HepG2 (cell line): ENCODE measurements around the gene SMARCE1. TPM values are rescaled to one million over a fixed set of nuclear protein-coding genes. Genes with fewer than 3 reads are reported as not detected.

Experiments
- CCDC6 ChIP-seq: sonication (generic); formaldehyde crosslinking; IDR thresholded peaks from 2 replicates; pipeline ENCODE4 v1.8.1; 2022; ENCODE audit warnings: mild to moderate bottlenecking, missing genetic modification reagents, moderate library complexity
- ETV6 ChIP-seq: sonication (generic); formaldehyde crosslinking; conservative IDR thresholded peaks from 2 replicates; pipeline ENCODE4 v1.4.0; 2020; ENCODE audit warnings: missing genetic modification reagents
- MEF2D ChIP-seq: sonication (generic); formaldehyde crosslinking; IDR thresholded peaks from 2 replicates; pipeline ENCODE4 v1.5.1; 2020; ENCODE audit warnings: mild to moderate bottlenecking, missing genetic modification reagents
- REL ChIP-seq: sonication (generic); formaldehyde crosslinking; conservative IDR thresholded peaks from 2 replicates; pipeline ENCODE4 v1.8.0; 2022; ENCODE audit warnings: mild to moderate bottlenecking, missing genetic modification reagents, moderate library complexity
- RNF2 ChIP-seq: fragments of 450-650 bp; conservative IDR thresholded peaks from 2 replicates; pipeline ENCODE4 v1.6.1; 2016; ENCODE audit warnings: low read depth
- TCF7L2 ChIP-seq: IDR thresholded peaks from 2 replicates; pipeline ENCODE4 v1.6.1; 2011; ENCODE audit warnings: mild to moderate bottlenecking, low read depth, low read length, moderate library complexity
- ZBED4 ChIP-seq: sonication (generic); formaldehyde crosslinking; IDR thresholded peaks from 2 replicates; pipeline ENCODE4 v1.4.0; 2020; ENCODE audit warnings: missing genetic modification reagents, borderline replicate concordance
- polyA plus RNA-seq, 8 experiments: library from polyadenylated mRNA; depleted of rRNA in 3 of 8; stranded (reverse) in 7 of 8; unstranded in 1 of 8; fragments of >200 nt; fragmentation: Illumina TruSeq in 4 of 8; extraction: Trizol in 4 of 8; gene quantifications; 2 replicates each; pipeline versions ENCODE4 v1.2.1 to v1.2.3, GENCODE V29; 2011 to 2016; ENCODE audit warnings: low read depth in 4 of 8, missing spikeins in 1 of 8, mixed read lengths in 1 of 8; ENCODE audit not compliant: insufficient read depth in 1 of 8
- total RNA-seq, 5 experiments: library from RNA; depleted of rRNA; stranded (reverse); fragments of >200 nt; fragmentation: Illumina TruSeq; extraction: Trizol; gene quantifications; 2 replicates each; pipeline ENCODE4 v1.2.3, GENCODE V29; 2016; ENCODE audit warnings: low read depth in 1 of 5
- TF ChIP-seq, protein P1 (sequence below): sonication (generic); formaldehyde crosslinking; IDR thresholded peaks from 2 replicates; pipeline ENCODE4 v1.8.1; 2023; ENCODE audit warnings: missing genetic modification reagents, inconsistent platforms, borderline replicate concordance
- TF ChIP-seq, protein P2 (sequence below): sonication (generic); formaldehyde crosslinking; IDR thresholded peaks from 2 replicates; pipeline ENCODE4 v1.4.0; 2020; ENCODE audit warnings: mild to moderate bottlenecking, missing genetic modification reagents
- TF ChIP-seq, protein P3 (sequence below): sonication (generic); formaldehyde crosslinking; conservative IDR thresholded peaks from 2 replicates; pipeline ENCODE4 v1.4.0; 2020; ENCODE audit warnings: mild to moderate bottlenecking, missing genetic modification reagents, moderate library complexity

SMARCE1 gene
- total and polyA plus RNA-seq, 2 of the 13 experiments (the other 11 are each of a cell fraction or from before 2014, with no cell fraction given): 43.5 to 127 TPM

GRCh38 chr17:40618754-40619625, 28.6 kb downstream of the SMARCE1 start (continued):
- TF ChIP-seq ZBED4 (CRISPR knock-in tag): peak; percentile 80; the same call in 1 of the 2 replicates
- no peak for TF ChIP-seq RNF2
- peak; percentile 26; the same call in 1 of the 2 replicates for TF ChIP-seq MEF2D (CRISPR knock-in tag)
- TF ChIP-seq, protein P1, sequence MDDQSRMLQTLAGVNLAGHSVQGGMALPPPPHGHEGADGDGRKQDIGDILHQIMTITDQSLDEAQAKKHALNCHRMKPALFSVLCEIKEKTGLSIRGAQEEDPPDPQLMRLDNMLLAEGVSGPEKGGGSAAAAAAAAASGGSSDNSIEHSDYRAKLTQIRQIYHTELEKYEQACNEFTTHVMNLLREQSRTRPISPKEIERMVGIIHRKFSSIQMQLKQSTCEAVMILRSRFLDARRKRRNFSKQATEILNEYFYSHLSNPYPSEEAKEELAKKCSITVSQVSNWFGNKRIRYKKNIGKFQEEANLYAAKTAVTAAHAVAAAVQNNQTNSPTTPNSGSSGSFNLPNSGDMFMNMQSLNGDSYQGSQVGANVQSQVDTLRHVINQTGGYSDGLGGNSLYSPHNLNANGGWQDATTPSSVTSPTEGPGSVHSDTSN (CRISPR knock-in tag): no peak
- TF ChIP-seq, protein P2, sequence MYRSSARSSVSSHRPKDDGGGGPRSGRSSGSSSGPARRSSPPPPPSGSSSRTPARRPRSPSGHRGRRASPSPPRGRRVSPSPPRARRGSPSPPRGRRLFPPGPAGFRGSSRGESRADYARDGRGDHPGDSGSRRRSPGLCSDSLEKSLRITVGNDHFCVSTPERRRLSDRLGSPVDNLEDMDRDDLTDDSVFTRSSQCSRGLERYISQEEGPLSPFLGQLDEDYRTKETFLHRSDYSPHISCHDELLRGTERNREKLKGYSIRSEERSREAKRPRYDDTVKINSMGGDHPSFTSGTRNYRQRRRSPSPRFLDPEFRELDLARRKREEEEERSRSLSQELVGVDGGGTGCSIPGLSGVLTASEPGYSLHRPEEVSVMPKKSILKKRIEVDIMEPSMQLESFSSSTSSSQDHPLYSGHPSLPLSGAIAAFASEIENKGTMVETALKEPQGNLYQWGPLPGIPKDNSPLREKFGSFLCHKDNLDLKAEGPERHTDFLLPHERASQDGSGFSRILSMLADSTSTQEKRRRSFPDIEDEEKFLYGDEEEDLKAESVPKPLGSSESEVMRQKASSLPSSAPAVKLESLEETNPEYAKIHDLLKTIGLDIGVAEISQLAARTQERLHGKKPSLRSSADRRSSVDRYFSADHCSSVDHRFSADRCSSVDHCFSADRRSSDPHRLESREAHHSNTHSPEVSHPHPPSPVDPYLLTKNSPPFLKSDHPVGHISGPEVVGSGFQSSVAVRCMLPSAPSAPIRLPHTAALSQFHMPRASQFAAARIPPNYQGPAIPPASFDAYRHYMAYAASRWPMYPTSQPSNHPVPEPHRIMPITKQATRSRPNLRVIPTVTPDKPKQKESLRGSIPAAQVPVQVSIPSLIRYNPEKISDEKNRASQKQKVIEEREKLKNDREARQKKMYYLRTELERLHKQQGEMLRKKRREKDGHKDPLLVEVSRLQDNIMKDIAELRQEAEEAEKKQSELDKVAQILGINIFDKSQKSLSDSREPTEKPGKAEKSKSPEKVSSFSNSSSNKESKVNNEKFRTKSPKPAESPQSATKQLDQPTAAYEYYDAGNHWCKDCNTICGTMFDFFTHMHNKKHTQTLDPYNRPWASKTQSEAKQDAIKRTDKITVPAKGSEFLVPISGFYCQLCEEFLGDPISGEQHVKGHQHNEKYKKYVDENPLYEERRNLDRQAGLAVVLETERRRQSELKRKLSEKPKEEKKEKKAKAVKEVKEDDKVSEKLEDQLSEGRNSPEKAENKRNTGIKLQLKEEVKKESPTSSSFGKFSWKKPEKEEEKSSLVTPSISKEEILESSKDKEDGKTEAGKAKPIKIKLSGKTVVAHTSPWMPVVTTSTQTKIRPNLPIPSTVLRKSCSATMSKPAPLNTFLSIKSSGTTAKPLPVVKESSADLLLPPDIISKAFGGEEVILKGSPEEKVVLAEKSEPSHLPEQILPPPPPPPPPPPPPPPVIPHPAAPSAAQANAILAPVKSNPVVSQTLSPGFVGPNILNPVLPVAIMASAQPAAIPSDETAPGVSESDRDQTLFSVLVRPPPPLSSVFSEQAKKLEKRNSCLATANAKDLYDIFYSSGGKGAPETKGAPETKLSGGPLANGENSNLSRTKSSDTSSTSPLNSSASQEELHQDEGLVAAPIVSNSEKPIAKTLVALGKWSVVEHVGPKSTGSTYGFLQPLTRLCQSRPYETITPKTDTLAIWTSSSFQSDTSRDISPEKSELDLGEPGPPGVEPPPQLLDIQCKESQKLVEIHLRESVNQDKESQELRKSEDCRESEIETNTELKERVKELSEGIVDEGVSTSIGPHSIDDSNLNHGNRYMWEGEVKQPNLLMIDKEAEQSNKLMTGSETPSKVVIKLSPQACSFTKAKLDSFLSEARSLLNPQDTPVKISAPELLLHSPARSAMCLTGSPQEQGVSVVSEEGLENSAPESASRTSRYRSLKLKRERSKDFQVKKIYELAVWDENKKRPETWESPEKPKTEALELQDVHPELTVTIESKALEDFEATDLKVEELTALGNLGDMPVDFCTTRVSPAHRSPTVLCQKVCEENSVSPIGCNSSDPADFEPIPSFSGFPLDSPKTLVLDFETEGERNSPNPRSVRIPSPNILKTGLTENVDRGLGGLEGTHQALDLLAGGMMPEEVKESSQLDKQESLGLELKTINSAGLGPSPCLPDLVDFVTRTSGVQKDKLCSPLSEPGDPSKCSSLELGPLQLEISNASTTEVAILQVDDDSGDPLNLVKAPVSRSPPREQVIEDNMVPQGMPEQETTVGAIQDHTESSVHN: no peak
- TF ChIP-seq TCF7L2: no peak
- TF ChIP-seq, protein P3, sequence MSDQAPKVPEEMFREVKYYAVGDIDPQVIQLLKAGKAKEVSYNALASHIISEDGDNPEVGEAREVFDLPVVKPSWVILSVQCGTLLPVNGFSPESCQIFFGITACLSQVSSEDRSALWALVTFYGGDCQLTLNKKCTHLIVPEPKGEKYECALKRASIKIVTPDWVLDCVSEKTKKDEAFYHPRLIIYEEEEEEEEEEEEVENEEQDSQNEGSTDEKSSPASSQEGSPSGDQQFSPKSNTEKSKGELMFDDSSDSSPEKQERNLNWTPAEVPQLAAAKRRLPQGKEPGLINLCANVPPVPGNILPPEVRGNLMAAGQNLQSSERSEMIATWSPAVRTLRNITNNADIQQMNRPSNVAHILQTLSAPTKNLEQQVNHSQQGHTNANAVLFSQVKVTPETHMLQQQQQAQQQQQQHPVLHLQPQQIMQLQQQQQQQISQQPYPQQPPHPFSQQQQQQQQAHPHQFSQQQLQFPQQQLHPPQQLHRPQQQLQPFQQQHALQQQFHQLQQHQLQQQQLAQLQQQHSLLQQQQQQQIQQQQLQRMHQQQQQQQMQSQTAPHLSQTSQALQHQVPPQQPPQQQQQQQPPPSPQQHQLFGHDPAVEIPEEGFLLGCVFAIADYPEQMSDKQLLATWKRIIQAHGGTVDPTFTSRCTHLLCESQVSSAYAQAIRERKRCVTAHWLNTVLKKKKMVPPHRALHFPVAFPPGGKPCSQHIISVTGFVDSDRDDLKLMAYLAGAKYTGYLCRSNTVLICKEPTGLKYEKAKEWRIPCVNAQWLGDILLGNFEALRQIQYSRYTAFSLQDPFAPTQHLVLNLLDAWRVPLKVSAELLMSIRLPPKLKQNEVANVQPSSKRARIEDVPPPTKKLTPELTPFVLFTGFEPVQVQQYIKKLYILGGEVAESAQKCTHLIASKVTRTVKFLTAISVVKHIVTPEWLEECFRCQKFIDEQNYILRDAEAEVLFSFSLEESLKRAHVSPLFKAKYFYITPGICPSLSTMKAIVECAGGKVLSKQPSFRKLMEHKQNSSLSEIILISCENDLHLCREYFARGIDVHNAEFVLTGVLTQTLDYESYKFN (CRISPR knock-in tag): peak; percentile 95
- no peak for TF ChIP-seq REL
- TF ChIP-seq CCDC6 (CRISPR knock-in tag): 0 out of 2 replicates have a peak, but pooled peaks have one; percentile 12
- no peak for TF ChIP-seq ETV6 (CRISPR knock-in tag)
